Measurements from ENCODE around the gene NTSR1. TPM values are rescaled to one million over a fixed set of nuclear protein-coding genes. Genes with fewer than 3 reads are reported as not detected.
A peak's percentile ranks its signal among the peaks of the same experiment; 100 is the strongest.

The NTSR1 gene
- total RNA-seq = under 1 TPM in 2 of 3 donors, not detected in 1; 0.11 to 0.45 TPM
- total RNA-seq (2013) = 0.05 TPM

DNA sequence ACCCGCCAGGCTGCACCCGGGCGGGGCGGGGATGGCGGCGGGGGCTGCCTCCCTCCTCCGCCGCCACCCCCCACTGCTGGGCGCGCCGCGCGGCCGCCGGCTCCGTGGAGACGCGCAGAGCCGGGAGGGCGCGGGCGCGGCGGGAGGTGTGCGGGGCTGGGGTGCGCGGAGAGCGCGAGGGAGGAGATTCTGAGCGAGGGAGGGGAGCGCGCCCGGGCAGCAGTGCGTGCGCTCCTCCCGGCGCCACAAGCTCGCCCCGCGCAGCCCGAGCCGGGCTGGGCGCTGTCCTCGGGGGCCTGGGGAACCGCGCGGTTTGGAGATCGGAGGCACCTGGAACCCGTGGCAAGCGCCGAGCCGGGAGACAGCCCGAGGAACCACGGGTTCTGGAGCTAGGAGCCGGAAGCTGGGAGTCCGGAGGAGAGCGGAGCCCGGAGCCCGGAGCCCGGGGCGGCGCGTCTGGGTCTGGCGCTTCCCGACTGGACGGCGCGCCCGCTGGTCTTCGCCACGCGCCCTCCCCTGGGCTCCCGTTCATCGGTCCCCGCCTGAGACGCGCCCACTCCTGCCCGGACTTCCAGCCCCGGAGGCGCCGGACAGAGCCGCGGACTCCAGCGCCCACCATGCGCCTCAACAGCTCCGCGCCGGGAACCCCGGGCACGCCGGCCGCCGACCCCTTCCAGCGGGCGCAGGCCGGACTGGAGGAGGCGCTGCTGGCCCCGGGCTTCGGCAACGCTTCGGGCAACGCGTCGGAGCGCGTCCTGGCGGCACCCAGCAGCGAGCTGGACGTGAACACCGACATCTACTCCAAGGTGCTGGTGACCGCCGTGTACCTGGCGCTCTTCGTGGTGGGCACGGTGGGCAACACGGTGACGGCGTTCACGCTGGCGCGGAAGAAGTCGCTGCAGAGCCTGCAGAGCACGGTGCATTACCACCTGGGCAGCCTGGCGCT, at the start of gene NTSR1:
Gene NTSR1, plus strand, starts transcription at position 246 of the 946 bp plus-strand sequence. Its CDS starts 372 bp downstream, at position 618.
- ATAC-seq = peak in 1 of 3 donors; percentile 28
- peaks cover 0 to 17% of the 10 kb centered on the region in 2 donors for H3K4me1 Mint-ChIP-seq
- no peaks in the 10 kb centered on the region for H3K36me3 Mint-ChIP-seq
- Histone ChIP-seq H3K27ac (ENCODE audit: low read length) (no peak within 1 kb of the TSS), H3K36me3 (ENCODE audit: control insufficient read depth, insufficient read depth, low read length) (no peaks in the 10 kb centered on the region), H3K27me3 (ENCODE audit: control insufficient read depth, insufficient read depth, low read length) (peaks cover 21% of the 10 kb centered on the region), H3K9me3 (ENCODE audit: control insufficient read depth, insufficient read depth, low read length) (no peaks in the 10 kb centered on the region), H3K4me3 (ENCODE audit: low read length) (no peak within 1 kb of the TSS), H3K4me1 (ENCODE audit: control insufficient read depth, insufficient read depth, low read length) (peaks cover 11% of the 10 kb centered on the region)
- no peak within 1 kb of the TSS for H3K27ac Mint-ChIP-seq
- WGBS (ENCODE audit: insufficient coverage) = 12% methylated on average over 124 of the region's 124 CpGs
- no peak within 1 kb of the TSS for H3K4me3 Mint-ChIP-seq
- peaks cover 8 to 31% of the 10 kb centered on the region in 2 donors for H3K27me3 Mint-ChIP-seq (ENCODE audit: low read depth in 2 of 2)
- intact Hi-C loops (cut with micrococcal nuclease) = no loop called here
- no peak for DNase-seq
- TF ChIP-seq, protein P1, sequence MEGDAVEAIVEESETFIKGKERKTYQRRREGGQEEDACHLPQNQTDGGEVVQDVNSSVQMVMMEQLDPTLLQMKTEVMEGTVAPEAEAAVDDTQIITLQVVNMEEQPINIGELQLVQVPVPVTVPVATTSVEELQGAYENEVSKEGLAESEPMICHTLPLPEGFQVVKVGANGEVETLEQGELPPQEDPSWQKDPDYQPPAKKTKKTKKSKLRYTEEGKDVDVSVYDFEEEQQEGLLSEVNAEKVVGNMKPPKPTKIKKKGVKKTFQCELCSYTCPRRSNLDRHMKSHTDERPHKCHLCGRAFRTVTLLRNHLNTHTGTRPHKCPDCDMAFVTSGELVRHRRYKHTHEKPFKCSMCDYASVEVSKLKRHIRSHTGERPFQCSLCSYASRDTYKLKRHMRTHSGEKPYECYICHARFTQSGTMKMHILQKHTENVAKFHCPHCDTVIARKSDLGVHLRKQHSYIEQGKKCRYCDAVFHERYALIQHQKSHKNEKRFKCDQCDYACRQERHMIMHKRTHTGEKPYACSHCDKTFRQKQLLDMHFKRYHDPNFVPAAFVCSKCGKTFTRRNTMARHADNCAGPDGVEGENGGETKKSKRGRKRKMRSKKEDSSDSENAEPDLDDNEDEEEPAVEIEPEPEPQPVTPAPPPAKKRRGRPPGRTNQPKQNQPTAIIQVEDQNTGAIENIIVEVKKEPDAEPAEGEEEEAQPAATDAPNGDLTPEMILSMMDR (IDR thresholded peaks at IDR 0.05) = no peak
- no peaks in the 10 kb centered on the region for H3K9me3 Mint-ChIP-seq

DNA sequence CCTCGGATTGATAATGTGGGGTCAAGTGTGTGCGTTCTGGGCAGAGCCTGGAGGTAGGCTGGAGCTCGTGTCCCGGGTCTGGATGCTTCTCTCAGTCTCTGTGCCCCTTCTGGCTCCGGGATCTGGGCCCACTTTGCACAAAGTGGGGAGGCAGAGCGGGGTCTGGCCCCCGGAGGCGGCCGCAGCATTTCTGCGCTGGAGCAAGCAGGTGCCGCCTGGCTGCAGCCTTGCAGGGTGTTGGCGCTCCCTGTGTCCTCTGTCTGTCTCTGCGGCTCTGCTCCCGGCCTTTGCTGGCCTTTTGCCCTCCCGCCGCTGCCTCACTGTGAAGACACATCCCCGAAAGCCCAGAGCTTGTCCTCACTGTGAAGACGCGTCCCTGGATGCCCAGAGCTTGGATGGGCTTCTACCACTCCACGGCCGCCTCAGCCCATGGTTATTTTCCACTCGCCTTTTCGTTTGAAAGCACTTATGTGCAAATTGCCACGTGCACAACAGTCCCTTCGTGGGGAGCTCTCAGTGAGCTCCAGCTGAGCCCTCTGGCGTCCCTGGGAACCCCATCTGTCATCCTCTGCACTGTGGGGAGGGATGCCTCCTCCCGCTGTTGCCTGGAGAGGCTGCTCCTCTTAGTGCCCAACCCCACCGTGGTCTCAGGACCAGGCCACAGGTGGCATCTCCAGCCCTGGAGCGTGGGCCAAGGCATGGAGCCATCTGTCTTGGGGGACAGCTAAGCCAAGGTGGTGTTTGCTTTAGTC, 49.0 kb upstream of the NTSR1 start:
- no peak for ATAC-seq
- intact Hi-C loops (cut with micrococcal nuclease) = no loop called here
- H3K36me3 Mint-ChIP-seq = no peaks in the 10 kb centered on the region
- no peaks in the 10 kb centered on the region for H3K9me3 Mint-ChIP-seq
- H3K4me3 Mint-ChIP-seq = no peak overlapping the region
- no peaks in the 10 kb centered on the region for H3K27me3 ChIP-seq (ENCODE audit: control insufficient read depth, insufficient read depth, low read length)
- H3K4me1 Mint-ChIP-seq = no peaks in the 10 kb centered on the region
- H3K27me3 Mint-ChIP-seq (ENCODE audit: low read depth in 2 of 2) = no peaks in the 10 kb centered on the region
- DNase-seq = no peak
- peaks cover 4% of the 10 kb centered on the region for H3K4me1 ChIP-seq (ENCODE audit: control insufficient read depth, insufficient read depth, low read length)
- H3K4me3 ChIP-seq (ENCODE audit: low read length) = no peak overlapping the region
- TF ChIP-seq, protein P1 (IDR thresholded peaks at IDR 0.05) = no peak
- H3K27ac ChIP-seq (ENCODE audit: low read length) = no peak overlapping the region
- 96% methylated on average over 29 of the region's 29 CpGs for WGBS (ENCODE audit: insufficient coverage)
- no peak overlapping the region for H3K27ac Mint-ChIP-seq
- no peaks in the 10 kb centered on the region for H3K36me3 ChIP-seq (ENCODE audit: control insufficient read depth, insufficient read depth, low read length)
- no peaks in the 10 kb centered on the region for H3K9me3 ChIP-seq (ENCODE audit: control insufficient read depth, insufficient read depth, low read length)

DNA sequence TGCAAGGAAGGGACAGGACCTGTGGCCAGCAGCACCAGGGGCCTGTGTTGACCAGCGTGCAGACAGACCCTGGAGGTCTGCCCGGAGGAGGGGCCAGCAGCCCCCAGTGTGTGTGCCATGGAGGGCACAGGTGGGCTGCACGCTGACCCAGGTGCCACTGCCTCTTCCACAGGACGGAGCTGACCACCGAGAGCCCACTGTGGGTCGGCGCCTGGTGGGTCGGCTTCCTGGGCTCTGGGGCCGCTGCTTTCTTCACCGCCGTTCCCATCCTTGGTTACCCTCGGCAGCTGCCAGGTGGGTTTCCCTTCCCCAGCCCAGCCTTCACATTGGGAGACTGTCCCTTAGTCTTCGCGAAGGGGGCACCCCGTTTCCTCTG, 48.4 kb upstream of the NTSR1 start:
- Mint-ChIP-seq H3K27ac (no peak overlapping the region), H3K4me3 (no peak overlapping the region), H3K36me3 (no peaks in the 10 kb centered on the region), H3K9me3 (no peaks in the 10 kb centered on the region), H3K4me1 (no peaks in the 10 kb centered on the region), H3K27me3 (ENCODE audit: low read depth in 2 of 2) (no peaks in the 10 kb centered on the region)
- DNase-seq (no peak), ATAC-seq (no peak)
- no peak overlapping the region for H3K4me3 ChIP-seq (ENCODE audit: low read length)
- H3K4me1 ChIP-seq (ENCODE audit: control insufficient read depth, insufficient read depth, low read length) = peaks cover 4% of the 10 kb centered on the region
- no peaks in the 10 kb centered on the region for H3K36me3 ChIP-seq (ENCODE audit: control insufficient read depth, insufficient read depth, low read length)
- TF ChIP-seq, protein P1 (IDR thresholded peaks at IDR 0.05) = no peak
- WGBS (ENCODE audit: insufficient coverage) = 95% methylated on average over 15 of the region's 15 CpGs
- no peaks in the 10 kb centered on the region for H3K9me3 ChIP-seq (ENCODE audit: control insufficient read depth, insufficient read depth, low read length)
- H3K27me3 ChIP-seq (ENCODE audit: control insufficient read depth, insufficient read depth, low read length) = no peaks in the 10 kb centered on the region
- no peak overlapping the region for H3K27ac ChIP-seq (ENCODE audit: low read length)
- intact Hi-C loops (cut with micrococcal nuclease) = no loop called here

All from natural killer cell (primary cell).